ENCODE measurements around the gene NOTCH2. TPM values are rescaled to one million over a fixed set of nuclear protein-coding genes. Genes with fewer than 3 reads are reported as not detected.

The NOTCH2 gene
- total and polyA plus RNA-seq, 2 experiments from 2014 or later, result 8.5 to 56.6 TPM

GRCh38 chr1:119943216-119943615 lies 126.2 kb downstream of the NOTCH2 start:
- DNase-seq (ENCODE audit: low spot score) (no peak), ATAC-seq (no peak)
- Histone ChIP-seq H3F3A (replicated peaks; ENCODE audit: low read depth) (no peaks in the 10 kb centered on the region), H3K4me2 (no peak overlapping the region), H3K4me3 (no peak overlapping the region), H3K79me2 (replicated peaks; ENCODE audit: insufficient read depth) (no peaks in the 10 kb centered on the region), H3K4me1 (ENCODE audit: insufficient read depth) (no peaks in the 10 kb centered on the region), H3K27me3 (ENCODE audit: insufficient read depth) (no peaks in the 10 kb centered on the region), H3K9me2 (ENCODE audit: insufficient read depth) (no peaks in the 10 kb centered on the region), H3K27ac (ENCODE audit: low read depth) (no peak overlapping the region), H2AFZ (no peak overlapping the region), H4K20me1 (replicated peaks; ENCODE audit: insufficient read depth) (no peaks in the 10 kb centered on the region), H3K36me3 (ENCODE audit: insufficient read depth) (0 out of 2 replicates have a peak, but pooled peaks cover 7% of the 10 kb centered on the region)
- TF ChIP-seq ETS1 (IDR thresholded peaks at IDR 0.05) (no peak), EZH2 (IDR thresholded peaks at IDR 0.05; ENCODE audit: low read depth, unreplicated experiment) (no peak), ZNF462 (CRISPR knock-in tag; IDR thresholded peaks at IDR 0.05) (no peak), EZH2phosphoT487 (IDR thresholded peaks at IDR 0.05; ENCODE audit: unreplicated experiment) (no peak), POLR2AphosphoS5 (IDR thresholded peaks at IDR 0.05; ENCODE audit: low read depth) (no peak), CTCF (conservative IDR thresholded peaks at IDR 0.05; ENCODE audit: low read depth in 2 of 2) (no peak), NANOG (IDR thresholded peaks at IDR 0.05; ENCODE audit: borderline replicate concordance) (no peak), JUNB (IDR thresholded peaks at IDR 0.05; ENCODE audit: unreplicated experiment) (no peak), CREB1 (CRISPR knock-in tag; IDR thresholded peaks at IDR 0.05; ENCODE audit: low read depth) (no peak), REST (IDR thresholded peaks at IDR 0.05; ENCODE audit: unreplicated experiment) (no peak), ZNF114 (CRISPR knock-in tag; IDR thresholded peaks at IDR 0.05) (no peak), STAT1 (IDR thresholded peaks at IDR 0.05; ENCODE audit: unreplicated experiment) (no peak), ZNF331 (CRISPR knock-in tag; IDR thresholded peaks at IDR 0.05; ENCODE audit: low read depth) (no peak)
- no peak overlapping the region for H3K4me3 Mint-ChIP-seq
- H3K4me1 Mint-ChIP-seq, result no peaks in the 10 kb centered on the region
- H3K27ac Mint-ChIP-seq, result no peak overlapping the region
- no peaks in the 10 kb centered on the region for H3K27me3 Mint-ChIP-seq (ENCODE audit: insufficient read depth, low read depth, poor library complexity)
- no peaks in the 10 kb centered on the region for H3K9me3 Mint-ChIP-seq
- H3K36me3 Mint-ChIP-seq (ENCODE audit: low read depth), result peaks cover 3% of the 10 kb centered on the region; the same call in 1 of the 3 replicates

All from GM23338 (cell line).